HepG2 (cell line): ENCODE measurements around the gene MC3R. TPM values are rescaled to one million over a fixed set of nuclear protein-coding genes. Genes with fewer than 3 reads are reported as not detected.
A peak's percentile ranks its signal among the peaks of the same experiment; 100 is the strongest.

Experiments used
- CEBPB ChIP-seq: IDR thresholded peaks from 2 replicates; pipeline ENCODE4 v1.6.1; 2011; ENCODE audit warnings: low read depth, low read length, improper control_type of control experiment, borderline replicate concordance
- EP300 ChIP-seq, 3 experiments: sonication (generic) in 1 of 3; formaldehyde crosslinking in 1 of 3; IDR thresholded peaks; 2 replicates each; pipeline versions ENCODE4 v1.5.1 to v1.6.1; 2011 to 2020; ENCODE audit warnings: low read depth in 2 of 3, low read length in 2 of 3, borderline replicate concordance in 1 of 3, improper control_type of control experiment in 1 of 3, mild to moderate bottlenecking in 1 of 3, missing genetic modification reagents in 1 of 3, moderate library complexity in 1 of 3
- FOXK1 ChIP-seq: sonication (generic); formaldehyde crosslinking; IDR thresholded peaks from 2 replicates; pipeline ENCODE4 v1.4.0; 2020; ENCODE audit warnings: low read depth, missing genetic modification reagents, borderline replicate concordance
- HCFC1 ChIP-seq: fragments of 150-350 bp; IDR thresholded peaks from 2 replicates; pipeline ENCODE4 v1.6.1; 2014; ENCODE audit warnings: low read depth, low read length
- HMG20B ChIP-seq: conservative IDR thresholded peaks from 2 replicates; pipeline ENCODE4 v1.6.1; 2016; ENCODE audit warnings: missing genetic modification reagents, missing compliant biosample characterization
- ISL2 ChIP-seq: sonication (generic); formaldehyde crosslinking; IDR thresholded peaks from 2 replicates; pipeline ENCODE4 v1.5.0; 2020; ENCODE audit warnings: missing genetic modification reagents
- JARID2 ChIP-seq: sonication (generic); formaldehyde crosslinking; IDR thresholded peaks from 2 replicates; pipeline ENCODE4 v1.8.1; 2023; ENCODE audit warnings: missing genetic modification reagents, inconsistent platforms; ENCODE audit not compliant: insufficient replicate concordance
- MBNL3 ChIP-seq: fragments of 250-450 bp; sonication (Bioruptor Pico); conservative IDR thresholded peaks from 2 replicates; pipeline ENCODE4 v1.8.0; 2022; ENCODE audit warnings: mild to moderate bottlenecking, inconsistent platforms
- NFYB ChIP-seq: sonication (generic); formaldehyde crosslinking; IDR thresholded peaks from 2 replicates; pipeline ENCODE4 v1.4.0; 2020; ENCODE audit warnings: missing genetic modification reagents
- PHF20 ChIP-seq: sonication (generic); formaldehyde crosslinking; IDR thresholded peaks from 2 replicates; pipeline ENCODE4 v1.5.0; 2020; ENCODE audit warnings: mild to moderate bottlenecking, missing genetic modification reagents
- POLR2AphosphoS2 ChIP-seq: IDR thresholded peaks from 2 replicates; pipeline ENCODE4 v1.6.1; 2011; ENCODE audit warnings: low read depth, low read length, improper control_type of control experiment
- REPIN1 ChIP-seq: sonication (generic); formaldehyde crosslinking; IDR thresholded peaks from 2 replicates; pipeline ENCODE4 v1.8.0; 2022; ENCODE audit warnings: missing genetic modification reagents, low read depth, mild to moderate bottlenecking, borderline replicate concordance
- RNF2 ChIP-seq: fragments of 450-650 bp; conservative IDR thresholded peaks from 2 replicates; pipeline ENCODE4 v1.6.1; 2016; ENCODE audit warnings: low read depth
- SP1 ChIP-seq, 2 experiments: fragments of 450-650 bp in 1 of 2; sonication (generic) in 1 of 2; formaldehyde crosslinking in 1 of 2; IDR thresholded peaks; 2 replicates each; pipeline versions ENCODE4 v1.4.0 to v1.6.1; 2016 to 2020; ENCODE audit warnings: missing genetic modification reagents in 1 of 2
- THAP7 ChIP-seq: sonication (generic); formaldehyde crosslinking; IDR thresholded peaks from 2 replicates; pipeline ENCODE4 v1.8.1; 2023; ENCODE audit warnings: mild to moderate bottlenecking, missing genetic modification reagents
- TMF1 ChIP-seq: sonication (generic); formaldehyde crosslinking; IDR thresholded peaks from 2 replicates; pipeline ENCODE4 v1.8.1; 2022; ENCODE audit warnings: low read depth, missing genetic modification reagents
- ZC3H4 ChIP-seq: sonication (generic); formaldehyde crosslinking; IDR thresholded peaks from 2 replicates; pipeline ENCODE4 v1.4.0; 2020; ENCODE audit warnings: missing genetic modification reagents, borderline replicate concordance
- ZNF263 ChIP-seq: sonication (generic); formaldehyde crosslinking; IDR thresholded peaks from 2 replicates; pipeline ENCODE4 v1.4.0; 2020; ENCODE audit warnings: missing genetic modification reagents
- ZNF329 ChIP-seq: sonication (generic); formaldehyde crosslinking; IDR thresholded peaks from 2 replicates; pipeline ENCODE4 v1.9.0; 2021; ENCODE audit warnings: low read depth, mild to moderate bottlenecking, missing genetic modification reagents
- ZNF484 ChIP-seq: sonication (generic); formaldehyde crosslinking; IDR thresholded peaks from 2 replicates; pipeline ENCODE4 v1.5.1; 2020; ENCODE audit warnings: mild to moderate bottlenecking, low read depth, missing genetic modification reagents, borderline replicate concordance
- polyA plus RNA-seq, 8 experiments: library from polyadenylated mRNA; depleted of rRNA in 3 of 8; stranded (reverse) in 7 of 8; unstranded in 1 of 8; fragments of >200 nt; fragmentation: Illumina TruSeq in 4 of 8; extraction: Trizol in 4 of 8; gene quantifications; 2 replicates each; pipeline versions ENCODE4 v1.2.1 to v1.2.3, GENCODE V29; 2011 to 2016; ENCODE audit warnings: low read depth in 4 of 8, missing spikeins in 1 of 8, mixed read lengths in 1 of 8; ENCODE audit not compliant: insufficient read depth in 1 of 8
- total RNA-seq, 5 experiments: library from RNA; depleted of rRNA; stranded (reverse); fragments of >200 nt; fragmentation: Illumina TruSeq; extraction: Trizol; gene quantifications; 2 replicates each; pipeline ENCODE4 v1.2.3, GENCODE V29; 2016; ENCODE audit warnings: low read depth in 1 of 5
- TF ChIP-seq, protein P1 (sequence below), 2 experiments: sonication (generic) in 1 of 2; formaldehyde crosslinking in 1 of 2; IDR thresholded peaks; 2 replicates each; pipeline versions ENCODE4 v1.4.0 to v1.6.1; 2018 to 2020; ENCODE audit warnings: missing genetic modification reagents in 2 of 2, borderline replicate concordance in 1 of 2, low read depth in 1 of 2, mild to moderate bottlenecking in 1 of 2, missing biosample characterization in 1 of 2
- TF ChIP-seq, protein P2 (sequence below): sonication (generic); formaldehyde crosslinking; IDR thresholded peaks from 2 replicates; pipeline ENCODE4 v1.5.1; 2020; ENCODE audit warnings: mild to moderate bottlenecking, missing genetic modification reagents, borderline replicate concordance

The MC3R gene
- total and polyA plus RNA-seq, 2 of the 13 experiments (the other 11 are each of a cell fraction or from before 2014, with no cell fraction given): not detected

GRCh38 chr20:56249244-56249955 is 868 bp downstream of the MC3R start (continued):
- TF ChIP-seq ISL2 (no peak), JARID2 (CRISPR knock-in tag) (no peak), REPIN1 (CRISPR knock-in tag) (0 out of 2 replicates have a peak, but pooled peaks have one; percentile 28), ZNF484 (CRISPR knock-in tag) (no peak), HCFC1 (no peak), PHF20 (CRISPR knock-in tag) (no peak), FOXK1 (CRISPR knock-in tag) (no peak), CEBPB (peak; percentile 99), EP300 (IDR thresholded peaks at IDR 0.05; ENCODE audit: low read depth in 2 of 2, low read length in 2 of 2) (no peak), EP300 (CRISPR knock-in tag; IDR thresholded peaks at IDR 0.05; ENCODE audit: borderline replicate concordance) (no peak), TMF1 (no peak), HMG20B (no peak), SP1 (IDR thresholded peaks at IDR 0.05) (no peak), SP1 (CRISPR knock-in tag; IDR thresholded peaks at IDR 0.05) (peak; percentile 22; the same call in 1 of the 2 replicates), MBNL3 (CRISPR knock-in tag) (no peak), POLR2AphosphoS2 (no peak), RNF2 (no peak), NFYB (CRISPR knock-in tag) (no peak), ZC3H4 (CRISPR knock-in tag) (no peak), ZNF329 (CRISPR knock-in tag) (no peak), ZNF263 (CRISPR knock-in tag) (no peak), THAP7 (no peak)
- TF ChIP-seq, protein P1, sequence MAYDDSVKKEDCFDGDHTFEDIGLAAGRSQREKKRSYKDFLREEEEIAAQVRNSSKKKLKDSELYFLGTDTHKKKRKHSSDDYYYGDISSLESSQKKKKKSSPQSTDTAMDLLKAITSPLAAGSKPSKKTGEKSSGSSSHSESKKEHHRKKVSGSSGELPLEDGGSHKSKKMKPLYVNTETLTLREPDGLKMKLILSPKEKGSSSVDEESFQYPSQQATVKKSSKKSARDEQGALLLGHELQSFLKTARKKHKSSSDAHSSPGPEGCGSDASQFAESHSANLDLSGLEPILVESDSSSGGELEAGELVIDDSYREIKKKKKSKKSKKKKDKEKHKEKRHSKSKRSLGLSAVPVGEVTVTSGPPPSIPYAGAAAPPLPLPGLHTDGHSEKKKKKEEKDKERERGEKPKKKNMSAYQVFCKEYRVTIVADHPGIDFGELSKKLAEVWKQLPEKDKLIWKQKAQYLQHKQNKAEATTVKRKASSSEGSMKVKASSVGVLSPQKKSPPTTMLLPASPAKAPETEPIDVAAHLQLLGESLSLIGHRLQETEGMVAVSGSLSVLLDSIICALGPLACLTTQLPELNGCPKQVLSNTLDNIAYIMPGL (CRISPR knock-in tag; IDR thresholded peaks at IDR 0.05; ENCODE audit: borderline replicate concordance in 1 of 2, low read depth in 1 of 2): no peak
- TF ChIP-seq, protein P2, sequence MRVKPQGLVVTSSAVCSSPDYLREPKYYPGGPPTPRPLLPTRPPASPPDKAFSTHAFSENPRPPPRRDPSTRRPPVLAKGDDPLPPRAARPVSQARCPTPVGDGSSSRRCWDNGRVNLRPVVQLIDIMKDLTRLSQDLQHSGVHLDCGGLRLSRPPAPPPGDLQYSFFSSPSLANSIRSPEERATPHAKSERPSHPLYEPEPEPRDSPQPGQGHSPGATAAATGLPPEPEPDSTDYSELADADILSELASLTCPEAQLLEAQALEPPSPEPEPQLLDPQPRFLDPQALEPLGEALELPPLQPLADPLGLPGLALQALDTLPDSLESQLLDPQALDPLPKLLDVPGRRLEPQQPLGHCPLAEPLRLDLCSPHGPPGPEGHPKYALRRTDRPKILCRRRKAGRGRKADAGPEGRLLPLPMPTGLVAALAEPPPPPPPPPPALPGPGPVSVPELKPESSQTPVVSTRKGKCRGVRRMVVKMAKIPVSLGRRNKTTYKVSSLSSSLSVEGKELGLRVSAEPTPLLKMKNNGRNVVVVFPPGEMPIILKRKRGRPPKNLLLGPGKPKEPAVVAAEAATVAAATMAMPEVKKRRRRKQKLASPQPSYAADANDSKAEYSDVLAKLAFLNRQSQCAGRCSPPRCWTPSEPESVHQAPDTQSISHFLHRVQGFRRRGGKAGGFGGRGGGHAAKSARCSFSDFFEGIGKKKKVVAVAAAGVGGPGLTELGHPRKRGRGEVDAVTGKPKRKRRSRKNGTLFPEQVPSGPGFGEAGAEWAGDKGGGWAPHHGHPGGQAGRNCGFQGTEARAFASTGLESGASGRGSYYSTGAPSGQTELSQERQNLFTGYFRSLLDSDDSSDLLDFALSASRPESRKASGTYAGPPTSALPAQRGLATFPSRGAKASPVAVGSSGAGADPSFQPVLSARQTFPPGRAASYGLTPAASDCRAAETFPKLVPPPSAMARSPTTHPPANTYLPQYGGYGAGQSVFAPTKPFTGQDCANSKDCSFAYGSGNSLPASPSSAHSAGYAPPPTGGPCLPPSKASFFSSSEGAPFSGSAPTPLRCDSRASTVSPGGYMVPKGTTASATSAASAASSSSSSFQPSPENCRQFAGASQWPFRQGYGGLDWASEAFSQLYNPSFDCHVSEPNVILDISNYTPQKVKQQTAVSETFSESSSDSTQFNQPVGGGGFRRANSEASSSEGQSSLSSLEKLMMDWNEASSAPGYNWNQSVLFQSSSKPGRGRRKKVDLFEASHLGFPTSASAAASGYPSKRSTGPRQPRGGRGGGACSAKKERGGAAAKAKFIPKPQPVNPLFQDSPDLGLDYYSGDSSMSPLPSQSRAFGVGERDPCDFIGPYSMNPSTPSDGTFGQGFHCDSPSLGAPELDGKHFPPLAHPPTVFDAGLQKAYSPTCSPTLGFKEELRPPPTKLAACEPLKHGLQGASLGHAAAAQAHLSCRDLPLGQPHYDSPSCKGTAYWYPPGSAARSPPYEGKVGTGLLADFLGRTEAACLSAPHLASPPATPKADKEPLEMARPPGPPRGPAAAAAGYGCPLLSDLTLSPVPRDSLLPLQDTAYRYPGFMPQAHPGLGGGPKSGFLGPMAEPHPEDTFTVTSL: no peak
